OCI-LY7 (cell line): ENCODE results near the gene CNDP2. TPM values are rescaled to one million over a fixed set of nuclear protein-coding genes. Genes with fewer than 3 reads are reported as not detected.

Source experiments
- BruUV-seq: library from RNA; stranded (reverse); fragments of 400-500 nt; replicated peaks from 2 replicates; lab custom pipeline; 2021; lab: Mats Ljungman, UMichigan
- CTCF ChIA-PET: fragments of 300-600 bp; sonication (Branson Sonifier 250); formaldehyde crosslinking; loops from one replicate; lab custom pipeline; 2022; ENCODE audit warnings: antibody characterized with exemption; ENCODE audit not compliant: unreplicated experiment; lab: Charles Lee
- POLR2A ChIA-PET: fragments of 300-600 bp; sonication (Branson Sonifier 250); formaldehyde crosslinking; loops from one replicate; lab custom pipeline; 2022; ENCODE audit warnings: antibody characterized with exemption; lab: Charles Lee
- DNase-seq: peaks from one replicate; pipeline ENCODE4 v3.0.0-alpha.2; 2015; ENCODE audit warnings: low spot score
- H2AFZ ChIP-seq: fragments of 200-600 bp; sonication (generic), shearing (Covaris generic); 2 replicates; pipeline ENCODE4 v1.6.1; 2014; ENCODE audit warnings: mild to moderate bottlenecking, antibody characterized with exemption, low read length, moderate library complexity
- H3K27ac ChIP-seq: fragments of 200-600 bp; sonication (generic); 2 replicates; pipeline ENCODE4 v1.5.1; 2014; ENCODE audit warnings: mixed run types, low read depth, mild to moderate bottlenecking, moderate library complexity, low read length, inconsistent platforms; ENCODE audit not compliant: poor library complexity, severe bottlenecking
- H3K36me3 ChIP-seq: fragments of 200-600 bp; sonication (generic); 2 replicates; pipeline ENCODE4 v1.6.1; 2014; ENCODE audit warnings: mild to moderate bottlenecking, antibody characterized with exemption, low read length, moderate library complexity, mixed read lengths; ENCODE audit not compliant: insufficient read depth
- H3K4me1 ChIP-seq: fragments of 200-600 bp; sonication (generic); 2 replicates; pipeline ENCODE4 v1.5.1; 2014; ENCODE audit warnings: mild to moderate bottlenecking, low read length; ENCODE audit not compliant: insufficient read depth, poor library complexity, severe bottlenecking
- H3K4me2 ChIP-seq: fragments of 200-600 bp; sonication (generic); 2 replicates; pipeline ENCODE4 v1.6.1; 2014; ENCODE audit warnings: mild to moderate bottlenecking, low read length
- H3K4me3 ChIP-seq: fragments of 200-600 bp; sonication (generic); 2 replicates; pipeline ENCODE4 v1.5.1; 2014; ENCODE audit warnings: mild to moderate bottlenecking, low read depth, low read length; ENCODE audit not compliant: poor library complexity, severe bottlenecking
- H3K79me2 ChIP-seq: fragments of 200-600 bp; sonication (generic); 2 replicates; pipeline ENCODE4 v1.6.1; 2016; ENCODE audit warnings: low read depth, mild to moderate bottlenecking, low read length, moderate library complexity, mixed read lengths; ENCODE audit not compliant: insufficient read depth
- H3K9me2 ChIP-seq: fragments of 200-600 bp; sonication (generic); 2 replicates; pipeline ENCODE4 v1.6.1; 2016; ENCODE audit warnings: mild to moderate bottlenecking, low read length, mixed read lengths; ENCODE audit not compliant: insufficient read depth
- H3K9me3 ChIP-seq: fragments of 200-600 bp; sonication (generic); 2 replicates; pipeline ENCODE4 v1.6.1; 2014; ENCODE audit warnings: mild to moderate bottlenecking, mixed run types, low read length, mixed read lengths
- H4K20me1 ChIP-seq: fragments of 200-600 bp; sonication (generic); 2 replicates; pipeline ENCODE4 v1.6.1; 2014; ENCODE audit warnings: mild to moderate bottlenecking, antibody characterized with exemption, low read length, moderate library complexity, mixed read lengths; ENCODE audit not compliant: insufficient read depth
- EZH2phosphoT487 ChIP-seq: fragments of 200-600 bp; sonication (generic); IDR thresholded peaks from 2 replicates; pipeline ENCODE4 v1.6.1; 2018; ENCODE audit warnings: low read depth, borderline replicate concordance, mild to moderate bottlenecking, mixed run types, antibody characterized with exemption, low read length, moderate library complexity, mixed read lengths
- intact Hi-C: fragments of 100-400 bp; cut with micrococcal nuclease; formaldehyde crosslinking; loops from one replicate; pipeline ENCODE4 v1.10.0; 2022; ENCODE audit not compliant: unreplicated experiment
- total RNA-seq, 2 experiments: library from RNA; depleted of rRNA in 1 of 2; stranded (reverse); fragments of >200 nt in 1 of 2; shearing (Covaris generic) in 1 of 2; gene quantifications; 2 replicates each; pipeline ENCODE4 v1.2.3, GENCODE V29; 2014 to 2022
- TF ChIP-seq, protein P1 (sequence below): fragments of 200-600 bp; sonication (generic); conservative IDR thresholded peaks from 2 replicates; pipeline ENCODE4 v1.5.1; 2014; ENCODE audit warnings: mild to moderate bottlenecking, antibody characterized with exemption, low read length, moderate library complexity, mixed read lengths

The CNDP2 gene
- total RNA-seq, 2 experiments from 2014 or later, result 28.5 to 94.8 TPM

DNA sequence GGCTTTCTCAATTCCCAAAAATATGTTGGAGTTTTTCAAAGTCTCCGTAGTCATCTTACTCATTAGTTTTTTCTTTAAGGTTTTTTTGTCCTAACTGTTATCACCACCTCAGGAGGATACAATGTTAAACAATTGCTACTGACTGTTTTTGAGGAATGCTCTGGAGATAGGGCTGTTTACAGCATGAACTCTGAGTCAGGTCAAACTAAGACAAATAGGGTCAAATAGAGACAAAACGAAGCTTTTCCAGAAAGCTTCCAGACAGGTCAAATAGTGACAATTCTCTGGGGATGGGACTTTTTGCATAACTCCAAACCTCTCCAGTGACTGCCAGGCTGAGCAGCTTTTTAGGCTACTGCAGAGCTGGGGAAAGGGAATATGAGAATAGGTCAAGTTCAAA, 23.9 kb upstream of the CNDP2 start:
- ChIA-PET CTCF (no interaction called here), POLR2A (no interaction called here)
- intact Hi-C loops, result no loop called here
- no peak for TF ChIP-seq EZH2phosphoT487
- TF ChIP-seq, protein P1, sequence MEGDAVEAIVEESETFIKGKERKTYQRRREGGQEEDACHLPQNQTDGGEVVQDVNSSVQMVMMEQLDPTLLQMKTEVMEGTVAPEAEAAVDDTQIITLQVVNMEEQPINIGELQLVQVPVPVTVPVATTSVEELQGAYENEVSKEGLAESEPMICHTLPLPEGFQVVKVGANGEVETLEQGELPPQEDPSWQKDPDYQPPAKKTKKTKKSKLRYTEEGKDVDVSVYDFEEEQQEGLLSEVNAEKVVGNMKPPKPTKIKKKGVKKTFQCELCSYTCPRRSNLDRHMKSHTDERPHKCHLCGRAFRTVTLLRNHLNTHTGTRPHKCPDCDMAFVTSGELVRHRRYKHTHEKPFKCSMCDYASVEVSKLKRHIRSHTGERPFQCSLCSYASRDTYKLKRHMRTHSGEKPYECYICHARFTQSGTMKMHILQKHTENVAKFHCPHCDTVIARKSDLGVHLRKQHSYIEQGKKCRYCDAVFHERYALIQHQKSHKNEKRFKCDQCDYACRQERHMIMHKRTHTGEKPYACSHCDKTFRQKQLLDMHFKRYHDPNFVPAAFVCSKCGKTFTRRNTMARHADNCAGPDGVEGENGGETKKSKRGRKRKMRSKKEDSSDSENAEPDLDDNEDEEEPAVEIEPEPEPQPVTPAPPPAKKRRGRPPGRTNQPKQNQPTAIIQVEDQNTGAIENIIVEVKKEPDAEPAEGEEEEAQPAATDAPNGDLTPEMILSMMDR, result no peak
- H3K36me3 ChIP-seq, result no peaks in the 10 kb centered on the region
- no peak overlapping the region for H3K4me2 ChIP-seq
- H4K20me1 ChIP-seq, result no peaks in the 10 kb centered on the region
- H3K27ac ChIP-seq, result no peak overlapping the region
- no TSS peak for BruUV-seq
- H3K4me1 ChIP-seq, result no peaks in the 10 kb centered on the region
- no peaks in the 10 kb centered on the region for H3K9me3 ChIP-seq
- no peak overlapping the region for H2AFZ ChIP-seq
- no peaks in the 10 kb centered on the region for H3K79me2 ChIP-seq
- no peak for DNase-seq
- no peak overlapping the region for H3K4me3 ChIP-seq
- H3K9me2 ChIP-seq, result no peaks in the 10 kb centered on the region

DNA sequence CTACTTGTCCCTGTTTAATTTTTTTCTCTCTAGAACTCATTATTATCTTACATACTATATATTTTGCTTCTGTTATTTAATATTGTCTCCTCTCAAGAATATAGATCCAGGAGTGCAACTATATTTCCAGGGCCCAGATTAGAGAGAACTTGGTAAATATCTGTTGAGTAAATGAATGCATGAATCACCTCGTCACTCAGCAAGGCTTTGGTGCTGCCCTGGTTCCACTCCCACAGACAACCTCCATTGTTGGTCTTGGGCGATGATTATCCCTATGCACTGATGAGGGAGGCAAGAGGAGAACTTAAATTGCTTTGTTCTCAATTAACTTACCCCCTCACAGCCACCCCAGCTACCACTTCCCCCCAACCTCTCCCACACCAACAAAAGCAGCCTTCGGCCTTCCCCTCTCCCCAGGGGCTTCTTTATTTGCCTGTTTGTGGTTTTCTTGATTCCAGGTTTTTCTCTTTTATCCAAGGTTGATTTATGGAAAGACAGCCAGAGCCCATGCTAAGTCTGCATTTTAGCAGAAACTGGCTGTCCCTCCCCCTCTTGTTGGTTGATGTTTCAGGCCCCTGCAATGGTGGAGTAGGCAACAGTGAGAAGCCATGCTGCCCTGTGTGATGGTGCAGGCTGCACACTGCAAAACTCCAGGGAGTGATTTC, 22.1 kb upstream of the CNDP2 start:
- H3K27ac ChIP-seq, result no peak overlapping the region
- TF ChIP-seq, protein P1, result no peak
- no peak for TF ChIP-seq EZH2phosphoT487
- DNase-seq, result no peak
- POLR2A ChIA-PET, result no interaction called here
- no peak overlapping the region for H3K4me2 ChIP-seq
- H3K4me1 ChIP-seq, result no peaks in the 10 kb centered on the region
- CTCF ChIA-PET, result no interaction called here
- no peaks in the 10 kb centered on the region for H3K79me2 ChIP-seq
- H2AFZ ChIP-seq, result no peak overlapping the region
- no peaks in the 10 kb centered on the region for H3K36me3 ChIP-seq
- BruUV-seq, result no TSS peak
- no peaks in the 10 kb centered on the region for H3K9me2 ChIP-seq
- H3K9me3 ChIP-seq, result no peaks in the 10 kb centered on the region
- H4K20me1 ChIP-seq, result no peaks in the 10 kb centered on the region
- intact Hi-C loops, result no loop called here
- no peak overlapping the region for H3K4me3 ChIP-seq

DNA sequence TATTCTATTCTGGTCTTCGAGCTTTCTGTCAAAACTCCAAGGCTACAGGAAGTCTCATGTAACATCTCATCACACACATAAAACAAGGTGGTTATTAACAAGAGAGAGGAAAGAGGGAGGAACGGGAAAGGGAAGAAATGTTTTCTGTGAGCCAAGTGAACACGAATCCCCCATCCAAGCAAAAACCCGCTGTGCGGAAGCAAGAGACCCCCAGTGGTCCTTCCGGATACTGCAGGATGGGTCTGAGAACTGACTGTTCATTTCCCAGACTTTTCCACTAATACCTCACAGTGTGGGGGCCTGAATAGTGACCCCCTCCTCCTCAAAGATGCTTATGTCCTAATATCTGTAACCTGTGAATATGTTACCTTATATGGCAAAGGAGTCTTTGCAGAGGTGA, 20.0 kb upstream of the CNDP2 start:
- ChIA-PET POLR2A (no interaction called here), CTCF (no interaction called here)
- intact Hi-C loops, result no loop called here
- no peak for DNase-seq
- no peaks in the 10 kb centered on the region for H3K9me3 ChIP-seq
- no peaks in the 10 kb centered on the region for H3K9me2 ChIP-seq
- no peak overlapping the region for H2AFZ ChIP-seq
- H3K79me2 ChIP-seq, result no peaks in the 10 kb centered on the region
- H4K20me1 ChIP-seq, result no peaks in the 10 kb centered on the region
- no peak overlapping the region for H3K4me2 ChIP-seq
- no peaks in the 10 kb centered on the region for H3K36me3 ChIP-seq
- H3K4me3 ChIP-seq, result no peak overlapping the region
- BruUV-seq, result no TSS peak
- no peak overlapping the region for H3K27ac ChIP-seq
- H3K4me1 ChIP-seq, result no peaks in the 10 kb centered on the region
- no peak for TF ChIP-seq EZH2phosphoT487
- TF ChIP-seq, protein P1, result peak; percentile 43
